Endothelial cell of umbilical vein (primary cell): Measurements from ENCODE around the gene ATP5ME. TPM values are rescaled to one million over a fixed set of nuclear protein-coding genes. Genes with fewer than 3 reads are reported as not detected.

ENCODE experiments used
- BruUV-seq: library from RNA; stranded (reverse); fragments of 400-500 nt; replicated peaks from 2 replicates; lab custom pipeline; 2021; lab: Mats Ljungman, UMichigan
- CTCF ChIA-PET: fragments of 300-600, 350-600 bp; sonication (Branson Sonifier 250); formaldehyde crosslinking; loops from one replicate; lab custom pipeline; 2021; ENCODE audit warnings: antibody characterized with exemption, inconsistent platforms; lab: Charles Lee
- POLR2A ChIA-PET: fragments of 300-600, 350-600 bp; sonication (Branson Sonifier 250); formaldehyde crosslinking; loops from one replicate; lab custom pipeline; 2021; ENCODE audit warnings: antibody characterized with exemption, inconsistent platforms; lab: Charles Lee
- DNase-seq: peaks from one replicate; pipeline ENCODE4 v3.0.0-alpha.2; 2011; ENCODE audit warnings: low read depth, low spot score
- FAIRE-seq: peaks from 2 replicates; lab custom pipeline; 2011; peaks lifted over from hg19 to GRCh38; lab: Jason Lieb, UNC
- H2AFZ ChIP-seq: 2 replicates; pipeline ENCODE4 v1.6.0; 2012; ENCODE audit warnings: low read depth, low read length, control low read depth, inconsistent platforms
- H3K27ac ChIP-seq: 2 replicates; pipeline ENCODE4 v1.5.1; 2011; ENCODE audit warnings: low read depth, mild to moderate bottlenecking, control low read depth, low read length, moderate library complexity; ENCODE audit not compliant: insufficient read depth
- H3K27me3 ChIP-seq, 2 experiments: 2 replicates each; pipeline versions ENCODE4 v1.6.0 to v1.6.1; 2011; ENCODE audit warnings: low read length in 2 of 2, mixed read lengths in 1 of 2; ENCODE audit not compliant: control insufficient read depth in 2 of 2, insufficient read depth in 2 of 2
- H3K36me3 ChIP-seq, 2 experiments: 2 replicates in 1 of 2; 3 replicates in 1 of 2; pipeline ENCODE4 v1.5.1; 2011; ENCODE audit warnings: low read length in 2 of 2, mild to moderate bottlenecking in 1 of 2, moderate library complexity in 1 of 2; ENCODE audit not compliant: control insufficient read depth in 2 of 2, insufficient read depth in 2 of 2; ENCODE audit errors: extremely low read depth in 1 of 2
- H3K4me1 ChIP-seq: 3 replicates; pipeline ENCODE4 v1.5.1; 2011; ENCODE audit warnings: mild to moderate bottlenecking, low read length; ENCODE audit not compliant: control insufficient read depth, insufficient read depth; ENCODE audit errors: extremely low read depth
- H3K4me2 ChIP-seq: 2 replicates; pipeline ENCODE4 v1.6.1; 2011; ENCODE audit warnings: low read length, control low read depth, mixed read lengths; ENCODE audit not compliant: insufficient read depth
- H3K4me3 ChIP-seq, 3 experiments: fragments of 200-600 bp in 1 of 3; sonication (generic), shearing (Covaris generic) in 1 of 3; replicated peaks in 1 of 3; 2 replicates each; pipeline ENCODE4 v1.5.1; 2011 to 2016; ENCODE audit warnings: control low read depth in 3 of 3, low read length in 3 of 3, mild to moderate bottlenecking in 2 of 3, inconsistent platforms in 1 of 3, low read depth in 1 of 3, moderate library complexity in 1 of 3; ENCODE audit not compliant: insufficient read depth in 1 of 3
- H3K79me2 ChIP-seq: 2 replicates; pipeline ENCODE4 v1.6.0; 2012; ENCODE audit warnings: low read length, inconsistent platforms; ENCODE audit not compliant: control insufficient read depth, insufficient read depth
- H3K9ac ChIP-seq: replicated peaks from 2 replicates; pipeline ENCODE3; 2011; ENCODE audit warnings: low read length, control low read depth; ENCODE audit not compliant: insufficient read depth; ENCODE audit errors: extremely low read depth
- H3K9me1 ChIP-seq: replicated peaks from 3 replicates; pipeline ENCODE4 v1.6.0; 2011; ENCODE audit warnings: mild to moderate bottlenecking, low read length; ENCODE audit not compliant: control insufficient read depth, insufficient read depth; ENCODE audit errors: extremely low read depth
- H3K9me3 ChIP-seq: replicated peaks from 2 replicates; pipeline ENCODE4 v1.5.1; 2012; ENCODE audit warnings: low read length, inconsistent platforms; ENCODE audit not compliant: control insufficient read depth, insufficient read depth
- H4K20me1 ChIP-seq: replicated peaks from 2 replicates; pipeline ENCODE3; 2011; ENCODE audit warnings: mild to moderate bottlenecking, low read length; ENCODE audit not compliant: control insufficient read depth, insufficient read depth; ENCODE audit errors: extremely low read depth
- CTCF ChIP-seq, 2 donors: IDR thresholded peaks; 1 replicate in 1 of 2; 2 replicates in 1 of 2; pipeline ENCODE4 v1.5.1; 2011; ENCODE audit warnings: low read length in 2 of 2, mild to moderate bottlenecking in 2 of 2, moderate library complexity in 2 of 2, control low read depth in 1 of 2, inconsistent platforms in 1 of 2, low read depth in 1 of 2; ENCODE audit not compliant: insufficient read depth in 1 of 2; ENCODE audit errors: extremely low read depth in 1 of 2
- EZH2 ChIP-seq: IDR thresholded peaks from 2 replicates; pipeline ENCODE4 v1.6.1; 2012; ENCODE audit warnings: borderline replicate concordance, low read depth, mild to moderate bottlenecking, moderate library complexity, low read length, inconsistent platforms; ENCODE audit not compliant: severe bottlenecking
- FOS ChIP-seq: IDR thresholded peaks from 2 replicates; pipeline ENCODE4 v1.6.1; 2011; ENCODE audit warnings: mild to moderate bottlenecking, low read length, moderate library complexity, borderline replicate concordance; ENCODE audit not compliant: insufficient read depth
- GATA2 ChIP-seq: IDR thresholded peaks from 2 replicates; pipeline ENCODE4 v1.7.0; 2011; ENCODE audit warnings: low read depth, mild to moderate bottlenecking, moderate library complexity, mixed read lengths, low read length; ENCODE audit not compliant: insufficient read length, insufficient read depth
- JUN ChIP-seq: IDR thresholded peaks from 2 replicates; pipeline ENCODE4 v1.6.1; 2011; ENCODE audit warnings: borderline replicate concordance, low read depth; ENCODE audit not compliant: insufficient read length, insufficient read depth
- MAX ChIP-seq: IDR thresholded peaks from 2 replicates; pipeline ENCODE4 v1.6.1; 2011; ENCODE audit not compliant: insufficient read depth, insufficient read length
- MYC ChIP-seq: IDR thresholded peaks from one replicate; pipeline ENCODE4 v1.6.1; 2011; ENCODE audit warnings: mild to moderate bottlenecking, low read depth, low read length
- POLR2A ChIP-seq: IDR thresholded peaks from 2 replicates; pipeline ENCODE4 v1.6.1; 2012; ENCODE audit warnings: low read depth, mild to moderate bottlenecking, control low read depth, low read length
- POLR2AphosphoS5 ChIP-seq: IDR thresholded peaks from 2 replicates; pipeline ENCODE4 v1.6.1; 2012; ENCODE audit warnings: low read depth, mild to moderate bottlenecking, control low read depth, low read length, moderate library complexity; ENCODE audit not compliant: insufficient read depth
- dilution Hi-C: fragments of 300-500 bp; cut with MboI; formaldehyde crosslinking; loops from one replicate; pipeline ENCODE4 v1.15.0; 2019; ENCODE audit warnings: low sequenced_read_pairs; ENCODE audit not compliant: extremely low pct_ligation_motif_present
- intact Hi-C: fragments of 100-400 bp; cut with micrococcal nuclease; formaldehyde crosslinking; loops from one replicate; pipeline ENCODE4 v1.10.0; 2022
- polyA plus RNA-seq, 4 experiments: library from polyadenylated mRNA; depleted of rRNA in 3 of 4; stranded (reverse) in 3 of 4; unstranded in 1 of 4; fragments of >200 nt; gene quantifications; 2 replicates each; pipeline versions ENCODE4 v1.2.1 to v1.2.3, GENCODE V29; 2011 to 2012; ENCODE audit warnings: missing spikeins in 1 of 4
- total RNA-seq: library from RNA; stranded (reverse); gene quantifications from 2 replicates; pipeline ENCODE4 v1.2.3, GENCODE V29; 2021

ATP5ME gene
- total and polyA plus RNA-seq, 2 donors (not counting 3 experiments of a cell fraction or from before 2014, with no cell fraction given), result 303 to 304 TPM

- H3K36me3 ChIP-seq, result no peaks in the 10 kb centered on the region
- dilution Hi-C loops, result no loop called here
Observed at GRCh38 chr4:637536-638280, 36.4 kb downstream of the ATP5ME start.

GRCh38 chr4:636628-637159, 37.4 kb downstream of the ATP5ME start:
- FAIRE-seq (no peak), DNase-seq (no peak)
- POLR2A ChIA-PET, result no interaction called here
- H3K4me3 ChIP-seq, result no peak overlapping the region
- H4K20me1 ChIP-seq, result no peaks in the 10 kb centered on the region
- CTCF ChIA-PET, result no interaction called here
- no peak overlapping the region for H2AFZ ChIP-seq
- H3K9me1 ChIP-seq, result no peaks in the 10 kb centered on the region
- dilution Hi-C loops (no loop called here), intact Hi-C loops (no loop called here)
- H3K4me2 ChIP-seq, result no peak overlapping the region
- BruUV-seq, result no TSS peak
- no peaks in the 10 kb centered on the region for H3K9me3 ChIP-seq
- no peaks in the 10 kb centered on the region for H3K36me3 ChIP-seq
- H3K27me3 ChIP-seq, result no peaks in the 10 kb centered on the region
- H3K27ac ChIP-seq, result no peak overlapping the region
- H3K4me1 ChIP-seq, result no peaks in the 10 kb centered on the region
- H3K9ac ChIP-seq, result no peak overlapping the region
- no peak for TF ChIP-seq MYC
- TF ChIP-seq MAX, result no peak
- no peak for TF ChIP-seq POLR2A
- TF ChIP-seq CTCF (IDR thresholded peaks at IDR 0.05; ENCODE audit: extremely low read depth in 1 of 2, insufficient read depth in 1 of 2, low read depth in 1 of 2, low read length in 2 of 2), result no peak
- TF ChIP-seq POLR2AphosphoS5, result no peak
- TF ChIP-seq EZH2, result no peak
- TF ChIP-seq JUN, result no peak
- no peak for TF ChIP-seq FOS
- no peaks in the 10 kb centered on the region for H3K79me2 ChIP-seq

More at GRCh38 chr4:637536-638280, 36.4 kb downstream of the ATP5ME start:
- Histone ChIP-seq H2AFZ (no peak overlapping the region), H3K27ac (no peak overlapping the region), H3K4me3 (no peak overlapping the region), H3K27me3 (no peaks in the 10 kb centered on the region), H3K79me2 (no peaks in the 10 kb centered on the region), H3K4me2 (no peak overlapping the region), H4K20me1 (no peaks in the 10 kb centered on the region), H3K9me1 (no peaks in the 10 kb centered on the region), H3K9ac (no peak overlapping the region), H3K4me1 (no peaks in the 10 kb centered on the region), H3K9me3 (no peaks in the 10 kb centered on the region)
- DNase-seq (no peak), FAIRE-seq (no peak)
- ChIA-PET POLR2A (no interaction called here), CTCF (interaction anchor here (1.7 kb wide), 1 partner anchor 11 kb away, joined by 3 read pairs; no protein-coding TSS in a partner anchor)
- TF ChIP-seq POLR2AphosphoS5, result no peak
- TF ChIP-seq GATA2, result no peak
- no peak for TF ChIP-seq EZH2
- TF ChIP-seq FOS, result no peak
- TF ChIP-seq POLR2A, result no peak
- intact Hi-C loops, result no loop called here
- BruUV-seq, result no TSS peak
